HL-60 (cell line): ENCODE data around the gene FBXW9.
A peak's percentile ranks its signal among the peaks of the same experiment; 100 is the strongest.

Experiments
- DNase-seq, 2 experiments: peaks; one replicate each; pipeline ENCODE4 v3.0.0-alpha.2; 2010 to 2020; ENCODE audit warnings: low read depth in 1 of 2, low spot score in 1 of 2
- H3K27ac ChIP-seq: fragments of 250-450 bp; sonication (Bioruptor Pico); replicated peaks from 2 replicates; pipeline ENCODE4 v1.5.1; 2020; ENCODE audit warnings: mild to moderate bottlenecking, moderate library complexity
- H3K27me3 ChIP-seq: fragments of 250-450 bp; sonication (Bioruptor Pico); 2 replicates; pipeline ENCODE4 v1.5.1; 2021; ENCODE audit warnings: mild to moderate bottlenecking, moderate library complexity; ENCODE audit not compliant: insufficient read depth, poor library complexity, severe bottlenecking
- H3K4me3 ChIP-seq: replicated peaks from 2 replicates; pipeline ENCODE4 v1.5.1; 2011; ENCODE audit warnings: mild to moderate bottlenecking, control low read depth, low read length; ENCODE audit not compliant: insufficient read depth
- CTCF ChIP-seq: IDR thresholded peaks from one replicate; pipeline ENCODE4 v1.5.1; 2011; ENCODE audit warnings: low read length, control low read depth, inconsistent platforms; ENCODE audit not compliant: insufficient read depth
- GABPA ChIP-seq: IDR thresholded peaks from 2 replicates; pipeline ENCODE4 v1.6.1; 2012; ENCODE audit warnings: low read depth
- POLR2AphosphoS5 ChIP-seq: IDR thresholded peaks from 2 replicates; pipeline ENCODE4 v1.6.1; 2012; ENCODE audit warnings: low read depth
- REST ChIP-seq: IDR thresholded peaks from 2 replicates; pipeline ENCODE4 v1.6.1; 2012; ENCODE audit warnings: low read depth; ENCODE audit not compliant: insufficient replicate concordance
- SPI1 ChIP-seq: IDR thresholded peaks from 2 replicates; pipeline ENCODE4 v1.6.1; 2012; ENCODE audit warnings: low read depth, mild to moderate bottlenecking, borderline replicate concordance

Gene FBXW9

GRCh38 chr19:12672744-12673143, 23.7 kb downstream of the FBXW9 start:
- Histone ChIP-seq H3K27me3 (no peaks in the 10 kb centered on the region), H3K4me3 (no peak overlapping the region), H3K27ac (no peak overlapping the region)
- no peak for TF ChIP-seq SPI1
- TF ChIP-seq REST = no peak
- no peak for TF ChIP-seq CTCF
- no peak for TF ChIP-seq GABPA
- DNase-seq = no peak

GRCh38 chr19:12670159-12670928, 26.1 kb downstream of the FBXW9 start:
- peak overlapping the region; percentile 86 for H3K4me3 ChIP-seq
- H3K27ac ChIP-seq = peak overlapping the region; percentile 99
- TF ChIP-seq CTCF (no peak), GABPA (no peak), SPI1 (no peak), POLR2AphosphoS5 (no peak; the same call in 1 of the 2 replicates), REST (no peak)
- DNase-seq = no peak
- no peaks in the 10 kb centered on the region for H3K27me3 ChIP-seq

GRCh38 chr19:12669270-12670158, 26.9 kb downstream of the FBXW9 start:
- Histone ChIP-seq H3K4me3 (peak overlapping the region; percentile 86), H3K27ac (peak overlapping the region; percentile 99)
- DNase-seq = peak; percentile 75 to 76

More at GRCh38 chr19:12669270-12670158, 26.9 kb downstream of the FBXW9 start:
- no peaks in the 10 kb centered on the region for H3K27me3 ChIP-seq
- 0 out of 2 replicates have a peak, but pooled peaks have one; percentile 9 for TF ChIP-seq SPI1
- TF ChIP-seq POLR2AphosphoS5 = peak; percentile 57
- peak; percentile 99 for TF ChIP-seq GABPA
- no peak for TF ChIP-seq CTCF
- peak; percentile 49 for TF ChIP-seq REST
